Natural killer cell (primary cell): ENCODE data around the gene TNK1. TPM values are rescaled to one million over a fixed set of nuclear protein-coding genes. Genes with fewer than 3 reads are reported as not detected.

Experiments used
- ATAC-seq, 3 donors: fragments of 150-1000 bp in 2 of 3; fragments of 200-7000 bp in 1 of 3; cut with Tn5 transposase; 1 replicate in 1 of 3; 2 replicates in 2 of 3; pipeline ENCODE4 v1.10.0; 2021; ENCODE audit warnings: mild to moderate bottlenecking in 2 of 3, moderate library complexity in 2 of 3
- DNase-seq, 2 donors: peaks; one replicate each; pipeline versions ENCODE4 v3.0.0 to v3.0.0-alpha.2; 2013 to 2021; ENCODE audit warnings: mixed read lengths in 1 of 2
- H3K27ac ChIP-seq: one replicate; pipeline ENCODE4 v1.5.1; 2013; ENCODE audit warnings: mild to moderate bottlenecking, low read length
- H3K27me3 ChIP-seq: one replicate; pipeline ENCODE4 v1.6.1; 2013; ENCODE audit warnings: low read length; ENCODE audit not compliant: control insufficient read depth, insufficient read depth
- H3K36me3 ChIP-seq: one replicate; pipeline ENCODE4 v1.6.1; 2013; ENCODE audit warnings: low read length; ENCODE audit not compliant: control insufficient read depth, insufficient read depth
- H3K4me1 ChIP-seq: one replicate; pipeline ENCODE4 v1.6.1; 2013; ENCODE audit warnings: low read length; ENCODE audit not compliant: control insufficient read depth, insufficient read depth
- H3K4me3 ChIP-seq: one replicate; pipeline ENCODE4 v1.5.1; 2013; ENCODE audit warnings: low read length
- H3K9me3 ChIP-seq: one replicate; pipeline ENCODE4 v1.6.1; 2013; ENCODE audit warnings: low read length; ENCODE audit not compliant: control insufficient read depth, insufficient read depth
- H3K27ac Mint-ChIP-seq, 2 donors: one replicate each; pipeline ENCODE4 v1.8.0; 2022; ENCODE audit warnings: mild to moderate bottlenecking in 2 of 2, mixed read lengths in 2 of 2, moderate library complexity in 1 of 2
- H3K27me3 Mint-ChIP-seq, 2 donors: one replicate each; pipeline ENCODE4 v1.8.0; 2022; ENCODE audit warnings: low read depth in 2 of 2, mixed read lengths in 2 of 2
- H3K36me3 Mint-ChIP-seq: one replicate; pipeline ENCODE4 v1.8.0; 2022; ENCODE audit warnings: mixed read lengths
- H3K4me1 Mint-ChIP-seq, 2 donors: one replicate each; pipeline ENCODE4 v1.8.0; 2022; ENCODE audit warnings: mixed read lengths in 2 of 2
- H3K4me3 Mint-ChIP-seq: one replicate; pipeline ENCODE4 v1.8.0; 2022; ENCODE audit warnings: mild to moderate bottlenecking, moderate library complexity, mixed read lengths
- H3K9me3 Mint-ChIP-seq, 2 donors: one replicate each; pipeline ENCODE4 v1.8.0; 2022; ENCODE audit warnings: mixed read lengths in 2 of 2
- CTCF ChIP-seq: fragments of 200-600 bp; IDR thresholded peaks from one replicate; pipeline ENCODE4 v1.8.0; 2022; ENCODE audit warnings: antibody characterized with exemption
- WGBS: methylation state at CpG from one replicate; pipeline ENCODE4 v1.1.7; 2013; ENCODE audit warnings: missing lambda C conversion rate; ENCODE audit not compliant: insufficient coverage; 5-methylcytosine and 5-hydroxymethylcytosine counted together
- intact Hi-C: fragments of 100-400 bp; cut with micrococcal nuclease; formaldehyde crosslinking; loops from one replicate; pipeline ENCODE4 v1.14.2; 2022
- total RNA-seq, 4 donors: library from RNA; stranded (reverse); fragments of 120-200 nt in 1 of 4; gene quantifications; one replicate each; pipeline versions ENCODE4 v1.2.3 to v1.2.4, GENCODE V29; 2013 to 2022

The TNK1 gene
- total RNA-seq, 3 donors from 2014 or later (not counting 1 experiment from before 2014, with no cell fraction given): 0.18 to 1.7 (median 0.73) TPM

- no peak for TF ChIP-seq CTCF
- Histone ChIP-seq H3K4me3 (no peak overlapping the region), H3K27me3 (no peaks in the 10 kb centered on the region), H3K27ac (no peak overlapping the region), H3K9me3 (no peaks in the 10 kb centered on the region), H3K4me1 (peaks cover 20% of the 10 kb centered on the region), H3K36me3 (peaks cover 45% of the 10 kb centered on the region)
- no peak overlapping the region for H3K27ac Mint-ChIP-seq
- no peaks in the 10 kb centered on the region for H3K27me3 Mint-ChIP-seq
- WGBS: 70% methylated on average over 2 of the region's 2 CpGs
- H3K36me3 Mint-ChIP-seq: no peaks in the 10 kb centered on the region
- intact Hi-C loops: no loop called here
- ATAC-seq (no peak), DNase-seq (no peak)
- H3K4me1 Mint-ChIP-seq: peaks cover 9 to 20% of the 10 kb centered on the region in 2 donors
- H3K9me3 Mint-ChIP-seq: no peaks in the 10 kb centered on the region
- no peak overlapping the region for H3K4me3 Mint-ChIP-seq
Observed at GRCh38 chr17:7391307-7391706, 10.4 kb downstream of the TNK1 start.

GRCh38 chr17:7392696-7393612 is 12.1 kb downstream of the TNK1 start:
- H3K4me1 ChIP-seq: peaks cover 20% of the 10 kb centered on the region
- H3K27me3 ChIP-seq: no peaks in the 10 kb centered on the region
- H3K4me3 Mint-ChIP-seq: peak overlapping the region; percentile 79
- no peaks in the 10 kb centered on the region for H3K9me3 Mint-ChIP-seq
- no peaks in the 10 kb centered on the region for H3K36me3 Mint-ChIP-seq
- peaks cover 44% of the 10 kb centered on the region for H3K36me3 ChIP-seq
- peak overlapping the region; percentile 64 for H3K27ac ChIP-seq
- no peaks in the 10 kb centered on the region for H3K27me3 Mint-ChIP-seq
- peak overlapping the region; percentile 91 for H3K27ac Mint-ChIP-seq
- no peak for ATAC-seq
- no peak for TF ChIP-seq CTCF
- peaks cover 9 to 20% of the 10 kb centered on the region in 2 donors for H3K4me1 Mint-ChIP-seq
- peak overlapping the region; percentile 93 for H3K4me3 ChIP-seq
- no peak for DNase-seq
- WGBS: 91% methylated on average over 40 of the region's 42 CpGs
- intact Hi-C loops: no loop called here
- no peaks in the 10 kb centered on the region for H3K9me3 ChIP-seq

GRCh38 chr17:7393613-7394451 is 12.9 kb downstream of the TNK1 start:
- DNase-seq (peak in 1 of 2 donors; percentile 87), ATAC-seq (peak; percentile 68 to 75 (median 69))
- no peaks in the 10 kb centered on the region for H3K9me3 Mint-ChIP-seq
- TF ChIP-seq CTCF: no peak
- H3K36me3 Mint-ChIP-seq: no peaks in the 10 kb centered on the region
- Histone ChIP-seq H3K9me3 (no peaks in the 10 kb centered on the region), H3K4me1 (peaks cover 20% of the 10 kb centered on the region), H3K27me3 (no peaks in the 10 kb centered on the region), H3K36me3 (peaks cover 37% of the 10 kb centered on the region), H3K4me3 (peak overlapping the region; percentile 93), H3K27ac (peak overlapping the region; percentile 64)
- peaks cover 9 to 20% of the 10 kb centered on the region in 2 donors for H3K4me1 Mint-ChIP-seq
- H3K4me3 Mint-ChIP-seq: peak overlapping the region; percentile 95
- WGBS: 6% methylated on average over 48 of the region's 48 CpGs
- no peaks in the 10 kb centered on the region for H3K27me3 Mint-ChIP-seq
- intact Hi-C loops: loop anchor here (1.0 kb wide), 1 partner anchor 10 kb away; the partner anchor contains the start of gene TMEM256
- H3K27ac Mint-ChIP-seq: peak overlapping the region; percentile 91
